Measurements from ENCODE around the gene EIF4G3. TPM values are rescaled to one million over a fixed set of nuclear protein-coding genes. Genes with fewer than 3 reads are reported as not detected.

EIF4G3 gene
- total RNA-seq, 4 donors from 2014 or later = 68.9 to 110 (median 104) TPM

DNA sequence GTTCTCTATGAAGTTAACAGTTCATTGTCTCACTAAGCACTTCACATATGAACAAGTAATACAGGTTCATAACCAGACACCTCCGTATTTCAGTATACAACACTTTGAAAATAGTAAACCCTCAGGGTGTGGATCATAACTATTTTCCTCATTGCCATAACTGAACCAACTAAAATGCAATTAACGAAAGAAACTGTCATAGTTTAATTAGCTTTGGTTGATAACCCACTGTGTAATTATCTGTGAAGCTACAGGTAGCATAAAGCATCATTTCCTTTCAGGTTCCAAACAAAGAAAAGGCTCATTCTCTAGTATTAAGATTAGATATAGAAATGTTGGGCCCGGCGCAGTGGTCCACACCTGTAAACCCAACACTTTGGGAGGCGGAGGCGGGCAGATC lies 58.5 kb downstream of the EIF4G3 start:
- no peak for DNase-seq
- Histone ChIP-seq H3K4me3 (replicated peaks in 1 of 3) (no peak overlapping the region), H3K36me3 (no peaks in the 10 kb centered on the region), H3K27ac (no peak overlapping the region), H3K9me3 (no peaks in the 10 kb centered on the region), H3K27me3 (no peaks in the 10 kb centered on the region), H3K4me1 (peaks cover 4 to 12% of the 10 kb centered on the region in 2 donors)
- 94 to 96% methylated on average over 6 of the region's 6 CpGs for WGBS, 2 donors
- intact Hi-C loops (cut with DNase I) = no loop called here
- TF ChIP-seq POLR2A (IDR thresholded peaks at IDR 0.05) = no peak
- TF ChIP-seq, protein P1, sequence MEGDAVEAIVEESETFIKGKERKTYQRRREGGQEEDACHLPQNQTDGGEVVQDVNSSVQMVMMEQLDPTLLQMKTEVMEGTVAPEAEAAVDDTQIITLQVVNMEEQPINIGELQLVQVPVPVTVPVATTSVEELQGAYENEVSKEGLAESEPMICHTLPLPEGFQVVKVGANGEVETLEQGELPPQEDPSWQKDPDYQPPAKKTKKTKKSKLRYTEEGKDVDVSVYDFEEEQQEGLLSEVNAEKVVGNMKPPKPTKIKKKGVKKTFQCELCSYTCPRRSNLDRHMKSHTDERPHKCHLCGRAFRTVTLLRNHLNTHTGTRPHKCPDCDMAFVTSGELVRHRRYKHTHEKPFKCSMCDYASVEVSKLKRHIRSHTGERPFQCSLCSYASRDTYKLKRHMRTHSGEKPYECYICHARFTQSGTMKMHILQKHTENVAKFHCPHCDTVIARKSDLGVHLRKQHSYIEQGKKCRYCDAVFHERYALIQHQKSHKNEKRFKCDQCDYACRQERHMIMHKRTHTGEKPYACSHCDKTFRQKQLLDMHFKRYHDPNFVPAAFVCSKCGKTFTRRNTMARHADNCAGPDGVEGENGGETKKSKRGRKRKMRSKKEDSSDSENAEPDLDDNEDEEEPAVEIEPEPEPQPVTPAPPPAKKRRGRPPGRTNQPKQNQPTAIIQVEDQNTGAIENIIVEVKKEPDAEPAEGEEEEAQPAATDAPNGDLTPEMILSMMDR (IDR thresholded peaks at IDR 0.05) = no peak

- Histone ChIP-seq H3K27ac (no peak overlapping the region), H3K36me3 (no peaks in the 10 kb centered on the region), H3K9me3 (no peaks in the 10 kb centered on the region), H3K4me1 (peaks cover 4 to 12% of the 10 kb centered on the region in 2 donors), H3K4me3 (replicated peaks in 1 of 3) (no peak overlapping the region), H3K27me3 (no peaks in the 10 kb centered on the region)
- intact Hi-C loops (cut with DNase I) = no loop called here
- DNase-seq = no peak
- TF ChIP-seq, protein P1 (IDR thresholded peaks at IDR 0.05) = no peak
- TF ChIP-seq POLR2A (IDR thresholded peaks at IDR 0.05) = no peak
- 59 to 73% methylated on average over 2 of the region's 2 CpGs for WGBS, 2 donors
Measured at GRCh38 chr1:21117597-21118001, 59.1 kb downstream of the EIF4G3 start.

GRCh38 chr1:21117159-21117558 lies 59.5 kb downstream of the EIF4G3 start:
- no peaks in the 10 kb centered on the region for H3K9me3 ChIP-seq
- no peak overlapping the region for H3K4me3 ChIP-seq (replicated peaks in 1 of 3)
- H3K27ac ChIP-seq = no peak overlapping the region
- H3K27me3 ChIP-seq = no peaks in the 10 kb centered on the region
- H3K4me1 ChIP-seq = peaks cover 4 to 16% of the 10 kb centered on the region in 2 donors
- intact Hi-C loops (cut with DNase I) = no loop called here
- no peak for DNase-seq
- no peaks in the 10 kb centered on the region for H3K36me3 ChIP-seq
- WGBS, 2 donors = 62 to 64% methylated on average over 1 of the region's 1 CpG
- no peak for TF ChIP-seq POLR2A (IDR thresholded peaks at IDR 0.05)
- TF ChIP-seq, protein P1 (IDR thresholded peaks at IDR 0.05) = no peak

DNA sequence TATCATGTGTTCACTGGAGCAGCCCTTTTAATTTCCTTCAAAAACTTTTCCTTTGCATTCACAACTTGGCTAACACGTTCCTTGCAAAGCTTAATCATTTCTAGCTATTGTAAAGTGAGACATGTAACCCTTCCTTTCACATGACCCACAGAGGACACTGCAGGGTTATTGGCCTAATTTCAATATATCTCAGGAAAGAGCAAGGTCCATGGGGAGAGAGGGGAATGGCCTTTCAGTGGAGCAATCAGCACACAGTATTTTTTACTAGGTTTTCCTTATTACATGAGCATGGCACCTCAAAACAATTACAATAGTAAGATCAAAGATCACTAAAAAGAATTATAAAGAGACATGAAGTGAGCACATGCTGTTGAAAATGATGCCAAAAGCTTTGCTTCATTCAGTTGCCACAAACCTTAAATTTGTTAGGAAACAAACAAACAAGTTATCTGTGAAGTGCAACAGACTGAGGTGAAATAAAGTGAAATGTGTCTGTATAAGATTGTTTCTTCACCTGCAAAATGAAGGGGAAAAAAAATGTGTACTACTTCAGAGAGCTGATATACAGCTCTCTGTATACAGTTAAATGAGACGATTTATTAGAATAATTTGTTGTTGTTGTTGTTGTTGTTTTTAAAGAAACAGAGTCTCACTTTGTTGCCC lies 61.5 kb downstream of the EIF4G3 start:
- intact Hi-C loops (cut with DNase I) = no loop called here
- no peaks in the 10 kb centered on the region for H3K36me3 ChIP-seq
- no peak for TF ChIP-seq POLR2A (IDR thresholded peaks at IDR 0.05)
- TF ChIP-seq, protein P1 (IDR thresholded peaks at IDR 0.05) = no peak
- WGBS, 2 donors = 79 to 82% methylated on average over 2 of the region's 2 CpGs
- no peak overlapping the region for H3K27ac ChIP-seq
- DNase-seq = no peak
- H3K27me3 ChIP-seq = no peaks in the 10 kb centered on the region
- no peak overlapping the region for H3K4me3 ChIP-seq (replicated peaks in 1 of 3)
- peaks cover 11 to 27% of the 10 kb centered on the region in 2 donors for H3K4me1 ChIP-seq
- H3K9me3 ChIP-seq = no peaks in the 10 kb centered on the region

- 90 to 91% methylated on average over 4 of the region's 4 CpGs for WGBS, 2 donors
- peaks cover 11 to 27% of the 10 kb centered on the region in 2 donors for H3K4me1 ChIP-seq
- no peak overlapping the region for H3K27ac ChIP-seq
- no peak for DNase-seq
- intact Hi-C loops (cut with DNase I) = no loop called here
- no peak overlapping the region for H3K4me3 ChIP-seq (replicated peaks in 1 of 3)
- H3K9me3 ChIP-seq = no peaks in the 10 kb centered on the region
- TF ChIP-seq, protein P1 (IDR thresholded peaks at IDR 0.05) = no peak
- no peak for TF ChIP-seq POLR2A (IDR thresholded peaks at IDR 0.05)
- no peaks in the 10 kb centered on the region for H3K27me3 ChIP-seq
- H3K36me3 ChIP-seq = no peaks in the 10 kb centered on the region
Measured at GRCh38 chr1:21114431-21114830, 62.3 kb downstream of the EIF4G3 start.
